Measurements from ENCODE around the gene PDXK. TPM values are rescaled to one million over a fixed set of nuclear protein-coding genes. Genes with fewer than 3 reads are reported as not detected.

PDXK gene
- total and polyA plus RNA-seq, 7 donors, result 17.2 to 96.5 (median 37.0) TPM

DNA sequence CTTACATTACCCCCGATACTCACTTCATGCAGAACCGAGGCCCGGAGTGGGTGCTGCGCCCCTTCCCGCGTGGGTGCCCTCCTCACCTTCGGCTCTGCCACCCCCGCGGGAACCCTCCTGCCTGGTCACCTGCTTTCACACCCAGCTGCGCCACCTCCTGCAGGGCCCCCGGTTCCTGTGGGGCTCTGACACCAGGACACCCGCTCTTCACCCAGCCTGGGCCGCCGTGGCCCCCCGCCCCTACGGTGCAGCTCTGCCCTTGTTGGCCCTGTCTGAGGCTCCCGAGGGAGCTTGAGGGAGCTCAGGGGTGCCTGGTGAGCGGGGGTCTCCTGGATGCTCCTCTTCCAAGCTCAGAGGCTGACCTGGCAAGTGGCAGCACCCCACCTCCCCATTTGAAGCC lies 89.4 kb downstream of the PDXK start:
- TF ChIP-seq, protein P1, sequence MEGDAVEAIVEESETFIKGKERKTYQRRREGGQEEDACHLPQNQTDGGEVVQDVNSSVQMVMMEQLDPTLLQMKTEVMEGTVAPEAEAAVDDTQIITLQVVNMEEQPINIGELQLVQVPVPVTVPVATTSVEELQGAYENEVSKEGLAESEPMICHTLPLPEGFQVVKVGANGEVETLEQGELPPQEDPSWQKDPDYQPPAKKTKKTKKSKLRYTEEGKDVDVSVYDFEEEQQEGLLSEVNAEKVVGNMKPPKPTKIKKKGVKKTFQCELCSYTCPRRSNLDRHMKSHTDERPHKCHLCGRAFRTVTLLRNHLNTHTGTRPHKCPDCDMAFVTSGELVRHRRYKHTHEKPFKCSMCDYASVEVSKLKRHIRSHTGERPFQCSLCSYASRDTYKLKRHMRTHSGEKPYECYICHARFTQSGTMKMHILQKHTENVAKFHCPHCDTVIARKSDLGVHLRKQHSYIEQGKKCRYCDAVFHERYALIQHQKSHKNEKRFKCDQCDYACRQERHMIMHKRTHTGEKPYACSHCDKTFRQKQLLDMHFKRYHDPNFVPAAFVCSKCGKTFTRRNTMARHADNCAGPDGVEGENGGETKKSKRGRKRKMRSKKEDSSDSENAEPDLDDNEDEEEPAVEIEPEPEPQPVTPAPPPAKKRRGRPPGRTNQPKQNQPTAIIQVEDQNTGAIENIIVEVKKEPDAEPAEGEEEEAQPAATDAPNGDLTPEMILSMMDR (IDR thresholded peaks at IDR 0.05), result no peak
- no peaks in the 10 kb centered on the region for H3K9me3 ChIP-seq
- peaks cover 19% of the 10 kb centered on the region for H3K4me1 ChIP-seq
- WGBS, 3 donors, result 84 to 96% (median 85%) methylated on average over 17 to 18 of the region's 18 CpGs
- H3K27me3 ChIP-seq (ENCODE audit: insufficient read depth in 3 of 3, low read length in 2 of 3), result no peaks in the 10 kb centered on the region
- ATAC-seq (no peak), DNase-seq (no peak)
- no peak overlapping the region for H3K27ac ChIP-seq
- no peak overlapping the region for H3K4me3 ChIP-seq
- peaks cover 0 to 20% of the 10 kb centered on the region in 2 donors for H3K36me3 ChIP-seq (ENCODE audit: insufficient read depth in 1 of 2, low read depth in 1 of 2)
- intact Hi-C loops (cut with DNase I), result no loop called here

GRCh38 chr21:43808832-43809251 lies 89.9 kb downstream of the PDXK start:
- peaks cover 19% of the 10 kb centered on the region for H3K4me1 ChIP-seq
- no peak overlapping the region for H3K4me3 ChIP-seq
- WGBS, 3 donors, result 82 to 89% (median 86%) methylated on average over 22 of the region's 22 CpGs
- H3K9me3 ChIP-seq, result no peaks in the 10 kb centered on the region
- H3K27me3 ChIP-seq (ENCODE audit: insufficient read depth in 3 of 3, low read length in 2 of 3), result no peaks in the 10 kb centered on the region
- no peak overlapping the region for H3K27ac ChIP-seq
- no peak for ATAC-seq
- TF ChIP-seq, protein P1 (IDR thresholded peaks at IDR 0.05), result no peak
- DNase-seq, result no peak
- H3K36me3 ChIP-seq (ENCODE audit: insufficient read depth in 1 of 2, low read depth in 1 of 2), result peaks cover 0 to 15% of the 10 kb centered on the region in 2 donors
- intact Hi-C loops (cut with DNase I), result no loop called here

- DNase-seq, result no peak
- 72 to 75% (median 74%) methylated on average over 16 of the region's 16 CpGs for WGBS, 3 donors
- TF ChIP-seq, protein P1 (IDR thresholded peaks at IDR 0.05), result no peak
Measured at GRCh38 chr21:43809346-43809799, 90.4 kb downstream of the PDXK start.

GRCh38 chr21:43809853-43810504 lies 91.0 kb downstream of the PDXK start:
- DNase-seq (no peak), ATAC-seq (no peak)
- Histone ChIP-seq H3K4me1 (peaks cover 19% of the 10 kb centered on the region), H3K36me3 (ENCODE audit: insufficient read depth in 1 of 2, low read depth in 1 of 2) (peaks cover 0 to 9% of the 10 kb centered on the region in 2 donors), H3K27ac (no peak overlapping the region), H3K4me3 (no peak overlapping the region), H3K27me3 (ENCODE audit: insufficient read depth in 3 of 3, low read length in 2 of 3) (no peaks in the 10 kb centered on the region), H3K9me3 (no peaks in the 10 kb centered on the region)
- intact Hi-C loops (cut with DNase I), result loop anchor here (1.0 to 10.0 kb wide), 7 partner anchors 53 to 165 kb away; partner anchors contain the start of gene AGPAT3 (in 1 of the 2)
- WGBS, 3 donors, result 60 to 70% (median 66%) methylated on average over 24 to 26 of the region's 26 CpGs
- TF ChIP-seq, protein P1 (IDR thresholded peaks at IDR 0.05), result no peak

More at GRCh38 chr21:43809346-43809799, 90.4 kb downstream of the PDXK start:
- intact Hi-C loops (cut with DNase I), result no loop called here
- Histone ChIP-seq H3K27me3 (ENCODE audit: insufficient read depth in 3 of 3, low read length in 2 of 3) (no peaks in the 10 kb centered on the region), H3K4me3 (no peak overlapping the region), H3K9me3 (no peaks in the 10 kb centered on the region), H3K36me3 (ENCODE audit: insufficient read depth in 1 of 2, low read depth in 1 of 2) (peaks cover 0 to 10% of the 10 kb centered on the region in 2 donors), H3K27ac (no peak overlapping the region), H3K4me1 (peaks cover 19% of the 10 kb centered on the region)
- no peak for ATAC-seq
